ENCODE data around the gene UNC13A. TPM values are rescaled to one million over a fixed set of nuclear protein-coding genes. Genes with fewer than 3 reads are reported as not detected.

The UNC13A gene
- polyA plus RNA-seq, 1 donor from 2014 or later: 7.8 TPM

GRCh38 chr19:17726964-17727773 is 39.0 kb upstream of the UNC13A start:
- no peaks in the 10 kb centered on the region for H3K9me3 ChIP-seq (ENCODE audit: low read length)
- no peaks in the 10 kb centered on the region for H3K27me3 ChIP-seq (ENCODE audit: insufficient read depth, low read depth, low read length)
- H3K4me3 ChIP-seq (ENCODE audit: low read length): no peak overlapping the region
- no peak overlapping the region for H3K9ac ChIP-seq (ENCODE audit: low read length)
- H3K79me2 ChIP-seq (replicated peaks; ENCODE audit: insufficient read depth, low read length): peaks cover 11% of the 10 kb centered on the region
- TF ChIP-seq EP300 (conservative IDR thresholded peaks at IDR 0.05; ENCODE audit: poor library complexity, severe bottlenecking) (no peak), TAF1 (IDR thresholded peaks at IDR 0.05; ENCODE audit: low read depth) (no peak), CTCF (IDR thresholded peaks at IDR 0.05; ENCODE audit: poor library complexity, severe bottlenecking) (no peak), SMC3 (conservative IDR thresholded peaks at IDR 0.05; ENCODE audit: poor library complexity) (no peak), EZH2 (IDR thresholded peaks at IDR 0.05; ENCODE audit: borderline replicate concordance, insufficient read depth, low read length, poor library complexity, severe bottlenecking) (no peak), RAD21 (conservative IDR thresholded peaks at IDR 0.05) (no peak), POLR2AphosphoS5 (IDR thresholded peaks at IDR 0.05) (no peak), MXI1 (conservative IDR thresholded peaks at IDR 0.05; ENCODE audit: poor library complexity, severe bottlenecking) (no peak)
- TF ChIP-seq, protein P1, sequence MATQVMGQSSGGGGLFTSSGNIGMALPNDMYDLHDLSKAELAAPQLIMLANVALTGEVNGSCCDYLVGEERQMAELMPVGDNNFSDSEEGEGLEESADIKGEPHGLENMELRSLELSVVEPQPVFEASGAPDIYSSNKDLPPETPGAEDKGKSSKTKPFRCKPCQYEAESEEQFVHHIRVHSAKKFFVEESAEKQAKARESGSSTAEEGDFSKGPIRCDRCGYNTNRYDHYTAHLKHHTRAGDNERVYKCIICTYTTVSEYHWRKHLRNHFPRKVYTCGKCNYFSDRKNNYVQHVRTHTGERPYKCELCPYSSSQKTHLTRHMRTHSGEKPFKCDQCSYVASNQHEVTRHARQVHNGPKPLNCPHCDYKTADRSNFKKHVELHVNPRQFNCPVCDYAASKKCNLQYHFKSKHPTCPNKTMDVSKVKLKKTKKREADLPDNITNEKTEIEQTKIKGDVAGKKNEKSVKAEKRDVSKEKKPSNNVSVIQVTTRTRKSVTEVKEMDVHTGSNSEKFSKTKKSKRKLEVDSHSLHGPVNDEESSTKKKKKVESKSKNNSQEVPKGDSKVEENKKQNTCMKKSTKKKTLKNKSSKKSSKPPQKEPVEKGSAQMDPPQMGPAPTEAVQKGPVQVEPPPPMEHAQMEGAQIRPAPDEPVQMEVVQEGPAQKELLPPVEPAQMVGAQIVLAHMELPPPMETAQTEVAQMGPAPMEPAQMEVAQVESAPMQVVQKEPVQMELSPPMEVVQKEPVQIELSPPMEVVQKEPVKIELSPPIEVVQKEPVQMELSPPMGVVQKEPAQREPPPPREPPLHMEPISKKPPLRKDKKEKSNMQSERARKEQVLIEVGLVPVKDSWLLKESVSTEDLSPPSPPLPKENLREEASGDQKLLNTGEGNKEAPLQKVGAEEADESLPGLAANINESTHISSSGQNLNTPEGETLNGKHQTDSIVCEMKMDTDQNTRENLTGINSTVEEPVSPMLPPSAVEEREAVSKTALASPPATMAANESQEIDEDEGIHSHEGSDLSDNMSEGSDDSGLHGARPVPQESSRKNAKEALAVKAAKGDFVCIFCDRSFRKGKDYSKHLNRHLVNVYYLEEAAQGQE (IDR thresholded peaks at IDR 0.05; ENCODE audit: borderline replicate concordance): no peak
- no peak overlapping the region for H3K27ac ChIP-seq (ENCODE audit: low read length)
- H3K4me2 ChIP-seq (ENCODE audit: low read length): no peak overlapping the region
- H2AFZ ChIP-seq (ENCODE audit: low read depth, low read length): no peak overlapping the region
- H3K36me3 ChIP-seq (ENCODE audit: insufficient read depth, low read length): peaks cover 12% of the 10 kb centered on the region
- peaks cover 4% of the 10 kb centered on the region for H4K20me1 ChIP-seq (ENCODE audit: insufficient read depth)
- no peaks in the 10 kb centered on the region for H3K9me2 ChIP-seq (ENCODE audit: insufficient read depth, low read length)
- H3F3A ChIP-seq (ENCODE audit: insufficient read depth, low read length, poor library complexity, severe bottlenecking): no peaks in the 10 kb centered on the region

GRCh38 chr19:17726136-17726741 is 38.1 kb upstream of the UNC13A start:
- H3K9me3 ChIP-seq (ENCODE audit: low read length): no peaks in the 10 kb centered on the region
- H3K4me3 ChIP-seq (ENCODE audit: low read length): no peak overlapping the region
- no peaks in the 10 kb centered on the region for H3F3A ChIP-seq (ENCODE audit: insufficient read depth, low read length, poor library complexity, severe bottlenecking)
- H3K27ac ChIP-seq (ENCODE audit: low read length): no peak overlapping the region
- H2AFZ ChIP-seq (ENCODE audit: low read depth, low read length): no peak overlapping the region
- no peak overlapping the region for H3K4me2 ChIP-seq (ENCODE audit: low read length)
- TF ChIP-seq CTCF (IDR thresholded peaks at IDR 0.05; ENCODE audit: poor library complexity, severe bottlenecking) (no peak), SMC3 (conservative IDR thresholded peaks at IDR 0.05; ENCODE audit: poor library complexity) (no peak), TAF1 (IDR thresholded peaks at IDR 0.05; ENCODE audit: low read depth) (no peak), EZH2 (IDR thresholded peaks at IDR 0.05; ENCODE audit: borderline replicate concordance, insufficient read depth, low read length, poor library complexity, severe bottlenecking) (no peak), MXI1 (conservative IDR thresholded peaks at IDR 0.05; ENCODE audit: poor library complexity, severe bottlenecking) (no peak), RAD21 (conservative IDR thresholded peaks at IDR 0.05) (no peak), POLR2AphosphoS5 (IDR thresholded peaks at IDR 0.05) (no peak), EP300 (conservative IDR thresholded peaks at IDR 0.05; ENCODE audit: poor library complexity, severe bottlenecking) (no peak)
- TF ChIP-seq, protein P1 (IDR thresholded peaks at IDR 0.05; ENCODE audit: borderline replicate concordance): no peak
- peaks cover 10% of the 10 kb centered on the region for H3K36me3 ChIP-seq (ENCODE audit: insufficient read depth, low read length)
- H3K9ac ChIP-seq (ENCODE audit: low read length): no peak overlapping the region
- H3K79me2 ChIP-seq (replicated peaks; ENCODE audit: insufficient read depth, low read length): peaks cover 3% of the 10 kb centered on the region
- H3K27me3 ChIP-seq (ENCODE audit: insufficient read depth, low read depth, low read length): no peaks in the 10 kb centered on the region
- H3K9me2 ChIP-seq (ENCODE audit: insufficient read depth, low read length): no peaks in the 10 kb centered on the region
- peaks cover 4% of the 10 kb centered on the region for H4K20me1 ChIP-seq (ENCODE audit: insufficient read depth)

Data from neural cell (in vitro differentiated cells).